Dedifferentiated amniotic fluid mesenchymal stem cell (primary cell): Measurements from ENCODE around the gene TTC28.

Experiments
- DNase-seq: peaks from one replicate; pipeline ENCODE4 v3.0.0-alpha.2; 2016; ENCODE audit errors: extremely low spot score

Gene TTC28

DNA sequence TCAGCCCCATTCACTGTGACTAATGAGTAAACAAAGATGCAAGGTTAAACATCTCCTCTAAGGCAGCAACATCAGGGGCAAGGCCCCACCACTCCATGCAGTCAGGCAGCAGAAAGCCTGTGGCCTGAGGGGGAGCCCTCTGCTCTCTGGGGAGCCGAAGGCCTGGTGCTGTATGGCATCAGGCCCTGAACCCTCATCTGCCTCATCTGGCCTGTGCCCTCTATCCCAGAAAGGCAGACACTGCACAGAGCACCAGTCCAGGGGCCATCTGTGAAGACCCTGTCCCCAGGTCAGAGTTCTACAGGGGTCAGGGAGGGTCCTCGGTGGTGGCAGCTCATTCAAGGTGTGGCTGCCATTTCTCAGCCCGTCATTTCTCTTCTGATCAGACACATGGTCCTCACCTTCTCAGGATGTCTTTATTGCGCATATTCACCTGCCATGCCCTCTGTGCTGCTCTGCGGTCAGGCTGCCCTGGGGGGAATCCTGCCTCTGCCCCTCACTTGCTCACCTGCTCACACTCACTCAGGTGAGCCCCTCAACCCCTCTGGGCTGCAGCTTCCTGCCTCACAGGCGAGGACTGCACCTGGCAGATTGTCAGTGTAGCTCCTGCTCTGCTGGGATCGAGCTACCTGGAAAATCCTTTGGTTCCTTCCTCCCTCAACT lies 657.5 kb downstream of the TTC28 start:
- no peak for DNase-seq

DNA sequence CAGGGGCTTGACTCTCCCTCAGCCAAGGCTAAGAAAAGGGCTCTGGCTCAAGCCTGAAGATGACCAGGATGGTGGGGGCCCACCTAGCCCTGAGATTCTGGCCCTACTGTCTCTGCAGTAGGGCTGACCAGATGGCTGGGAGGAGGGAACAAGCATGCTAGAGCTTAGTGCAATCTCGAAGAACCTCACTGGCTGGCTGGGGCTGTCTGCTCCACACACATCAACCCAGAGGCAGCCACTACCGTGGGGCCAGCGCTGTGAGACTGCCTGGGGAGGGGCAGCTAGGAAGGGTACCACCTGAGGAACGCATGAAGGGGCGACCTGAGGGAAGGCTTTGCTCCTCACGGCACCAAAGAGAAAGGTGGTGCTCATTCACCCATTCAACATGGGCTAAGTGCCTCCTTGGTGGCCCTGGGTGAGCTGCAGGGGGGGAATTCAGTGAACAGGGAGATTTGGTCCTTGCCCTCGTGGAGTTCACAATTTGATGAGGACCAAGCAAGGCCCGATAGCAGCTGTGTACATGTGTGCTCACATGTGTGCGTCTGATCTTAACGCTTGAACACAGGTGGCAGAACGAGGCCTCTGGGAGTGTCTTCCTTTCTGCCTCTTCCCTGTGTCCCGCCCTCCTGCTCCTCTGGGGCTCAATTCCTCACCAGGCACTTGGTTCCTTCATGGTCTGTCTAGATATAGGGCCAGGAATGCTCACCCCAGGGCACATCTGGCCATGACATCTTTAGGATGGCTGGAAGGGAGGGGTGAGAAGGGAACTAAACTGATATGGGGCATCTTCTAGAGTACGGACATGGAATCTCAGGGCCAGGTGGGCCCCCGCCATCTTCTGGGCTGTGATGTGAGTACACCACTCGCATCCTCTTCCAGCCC lies 658.3 kb downstream of the TTC28 start:
- DNase-seq = no peak

DNA sequence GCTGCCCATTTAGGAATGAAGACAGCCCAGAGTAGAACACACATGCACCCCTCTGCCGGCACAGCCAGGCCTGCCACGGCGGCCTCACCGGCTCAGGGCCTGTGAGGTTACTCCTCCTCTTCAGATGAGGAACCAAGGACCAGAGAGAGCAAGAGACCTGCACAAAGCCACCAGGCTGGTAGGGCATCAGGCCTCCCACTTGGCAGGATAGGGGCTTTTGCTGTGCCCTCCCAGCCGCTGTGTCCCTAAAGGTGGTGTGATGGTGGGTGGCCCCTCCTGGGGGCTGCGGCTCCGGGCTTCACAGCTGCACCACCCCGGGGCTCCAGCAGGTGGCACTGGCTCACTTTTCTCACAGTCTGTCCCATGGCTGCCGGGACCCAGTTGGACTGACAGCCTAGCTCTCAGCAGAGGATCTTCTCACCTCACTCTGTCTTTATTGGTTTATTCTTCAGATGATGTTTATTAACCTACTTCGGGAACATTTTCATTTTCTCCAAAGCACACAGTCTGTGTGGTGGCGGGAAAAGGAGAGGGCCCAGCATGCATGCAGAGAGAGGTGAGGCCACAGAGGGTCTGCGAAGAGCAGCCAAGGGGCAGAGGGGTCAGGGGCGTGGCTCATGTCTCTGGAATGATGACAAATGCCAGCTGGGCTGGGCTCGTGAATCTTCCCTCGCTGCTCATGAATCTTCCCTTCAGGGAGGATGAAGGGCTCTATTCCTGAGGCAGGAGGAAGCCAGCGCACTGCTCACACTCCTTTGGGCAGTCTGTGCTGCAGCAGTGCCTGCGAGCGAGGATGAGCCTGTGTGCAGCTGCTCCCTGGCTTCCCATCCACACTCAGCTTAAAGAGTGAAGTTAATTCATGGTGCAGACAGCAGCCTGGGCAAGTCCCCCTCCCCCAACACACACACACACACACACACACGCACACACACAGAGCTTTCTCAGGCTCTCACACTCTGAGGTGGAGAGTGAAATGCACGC lies 659.5 kb downstream of the TTC28 start:
- DNase-seq = peak; percentile 52

DNA sequence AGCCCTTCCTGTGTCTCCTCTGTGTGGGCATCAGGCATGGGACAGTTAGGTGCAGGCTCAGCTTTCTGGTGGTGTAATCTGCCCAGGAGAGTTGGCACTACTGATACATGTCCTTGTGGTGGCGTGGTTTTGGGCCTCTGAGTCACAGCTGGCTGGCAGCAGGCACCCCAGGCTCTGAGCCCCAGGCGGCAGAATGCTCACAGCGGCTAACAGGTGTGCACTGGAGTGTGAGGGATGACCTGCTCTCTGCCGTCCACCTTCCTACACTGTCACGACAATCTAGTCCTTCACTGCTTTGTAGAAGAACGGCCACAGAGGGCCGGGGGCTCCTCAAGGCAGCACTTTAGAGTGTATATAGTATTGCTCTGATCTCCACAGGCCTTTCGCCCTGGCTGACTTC lies 660.3 kb downstream of the TTC28 start:
- no peak for DNase-seq

DNA sequence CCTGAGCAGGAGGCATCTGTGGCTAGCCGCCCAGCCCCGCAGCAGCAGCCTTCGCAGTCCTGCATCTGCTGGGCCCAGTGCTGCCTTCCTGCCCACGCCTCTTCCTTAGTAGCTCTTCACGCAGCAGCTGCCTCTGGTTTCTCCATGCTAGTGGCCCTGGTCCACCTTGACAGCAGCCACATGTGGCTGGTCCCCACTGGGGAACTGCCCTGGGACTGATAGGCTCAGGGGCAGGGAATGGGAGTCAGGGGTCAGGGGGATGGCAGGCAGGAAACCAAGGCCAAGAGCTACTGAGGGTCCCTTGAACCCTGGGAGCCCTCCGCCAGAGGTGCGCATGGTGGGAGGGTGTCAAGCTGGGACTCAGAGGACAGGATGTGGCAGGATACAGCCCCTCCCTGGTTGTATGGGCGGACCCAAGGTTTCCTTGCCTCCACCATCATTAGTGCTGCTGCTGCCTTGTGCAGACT lies 661.1 kb downstream of the TTC28 start:
- no peak for DNase-seq

DNA sequence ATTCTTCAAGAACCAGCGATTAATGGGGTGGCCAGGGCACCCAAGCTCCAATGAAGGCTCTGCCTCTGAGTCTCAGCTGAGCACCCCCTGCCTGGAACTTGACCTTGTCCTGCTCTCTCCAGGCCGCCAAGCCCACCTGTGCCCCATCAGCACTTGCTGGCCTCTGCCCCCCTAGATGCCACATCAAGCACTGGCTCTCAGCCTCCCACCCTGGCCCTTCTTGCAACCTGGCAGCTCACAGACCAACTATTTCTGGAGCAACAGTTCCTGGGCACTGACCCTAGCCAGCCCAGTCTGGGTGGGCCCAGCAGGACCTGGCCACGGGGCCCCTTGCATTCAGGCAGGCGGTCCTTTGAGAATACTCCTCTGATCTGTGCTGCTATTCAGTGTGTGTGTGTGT lies 661.8 kb downstream of the TTC28 start:
- no peak for DNase-seq

DNA sequence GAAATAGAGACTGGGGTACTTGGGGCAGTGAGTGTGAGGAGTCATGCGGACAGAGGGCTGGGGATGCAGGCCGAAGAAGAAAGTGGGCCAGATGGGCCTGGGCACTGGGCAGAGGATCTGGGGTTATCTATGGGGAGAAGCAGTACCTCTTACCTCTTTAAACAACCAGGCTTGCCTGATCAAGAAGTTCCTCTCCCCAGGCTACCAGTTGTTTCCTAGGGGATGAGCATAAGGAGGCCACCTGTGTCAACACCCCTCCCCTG lies 662.2 kb downstream of the TTC28 start:
- no peak for DNase-seq

DNA sequence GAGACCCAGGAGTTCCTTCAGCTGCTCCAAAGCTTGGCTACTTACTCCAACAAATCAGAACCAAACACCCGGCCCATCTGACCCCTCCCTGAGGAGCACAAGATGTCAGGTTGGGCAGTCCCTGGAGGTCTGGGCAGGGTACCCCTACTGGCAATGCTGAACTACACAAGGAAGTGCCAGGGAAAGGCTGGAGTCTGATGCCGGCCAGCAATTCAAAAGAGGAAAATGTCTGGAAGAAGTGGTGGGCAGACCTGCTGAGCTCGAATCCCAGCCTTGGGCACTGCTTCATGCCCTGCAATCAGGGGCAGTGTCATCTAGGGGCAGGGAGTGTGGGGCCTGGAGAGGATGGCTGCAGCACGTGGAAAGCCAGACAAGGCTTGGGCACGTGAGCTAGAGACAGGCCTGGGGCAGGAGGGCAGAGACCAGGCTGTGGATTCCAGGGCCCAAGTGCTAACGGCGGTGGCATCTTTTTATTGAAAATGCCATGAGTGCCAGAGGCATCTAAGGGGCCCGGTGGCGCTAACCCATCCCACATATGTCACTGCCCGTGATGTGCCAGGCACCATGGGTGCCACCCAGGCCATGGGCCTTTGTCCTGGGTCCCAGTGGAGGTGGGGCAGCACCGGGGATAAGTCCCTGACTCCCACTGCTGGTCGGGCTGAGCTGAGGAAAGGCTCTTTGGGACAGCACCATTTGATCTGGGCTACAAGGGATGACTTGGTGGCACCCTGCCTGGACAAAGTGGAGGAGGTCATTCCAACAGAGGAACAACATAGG lies 662.7 kb downstream of the TTC28 start:
- no peak for DNase-seq

DNA sequence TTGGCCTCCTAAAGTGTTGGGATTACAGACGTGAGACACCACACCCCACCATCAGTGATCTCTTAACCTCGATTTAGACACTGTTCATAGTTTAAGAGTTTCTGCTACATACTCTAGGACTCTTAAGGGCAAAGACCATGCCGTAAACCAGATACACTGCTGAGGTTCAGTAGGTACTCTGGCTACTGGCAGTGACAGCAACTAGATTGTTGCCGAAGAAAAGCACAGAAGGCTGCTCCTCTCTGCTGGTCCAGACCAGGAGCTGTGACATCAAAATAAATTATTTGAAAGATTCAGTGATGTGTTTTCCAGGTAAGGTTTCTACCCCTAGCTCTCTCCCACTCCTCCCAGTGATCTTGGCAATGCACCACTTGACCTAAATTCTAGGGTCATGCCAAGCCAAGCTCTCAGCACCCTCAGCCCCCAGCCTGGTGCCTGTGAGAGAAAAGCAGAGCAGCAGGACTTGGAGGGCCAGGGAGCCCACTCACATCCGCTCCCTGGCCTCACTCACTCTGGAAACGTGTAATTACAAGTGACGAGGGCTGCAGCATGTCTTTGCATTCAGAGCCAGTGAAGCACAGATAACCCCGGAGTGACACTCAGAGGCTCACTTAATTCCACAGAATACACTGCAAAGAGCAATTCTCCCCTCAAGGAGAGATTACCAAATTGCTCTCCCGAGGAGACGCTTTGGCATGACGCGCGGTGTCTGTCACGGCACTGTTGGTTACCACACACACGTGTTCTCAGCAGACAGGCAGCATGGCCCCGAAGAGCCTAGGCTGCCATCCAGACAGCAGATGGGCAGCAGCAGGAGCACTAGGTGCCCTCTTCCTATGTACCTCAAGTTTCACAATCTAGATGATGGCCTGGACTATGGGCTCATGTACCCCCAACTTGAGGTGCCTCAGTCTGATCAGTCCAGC lies 663.7 kb downstream of the TTC28 start:
- DNase-seq = no peak

DNA sequence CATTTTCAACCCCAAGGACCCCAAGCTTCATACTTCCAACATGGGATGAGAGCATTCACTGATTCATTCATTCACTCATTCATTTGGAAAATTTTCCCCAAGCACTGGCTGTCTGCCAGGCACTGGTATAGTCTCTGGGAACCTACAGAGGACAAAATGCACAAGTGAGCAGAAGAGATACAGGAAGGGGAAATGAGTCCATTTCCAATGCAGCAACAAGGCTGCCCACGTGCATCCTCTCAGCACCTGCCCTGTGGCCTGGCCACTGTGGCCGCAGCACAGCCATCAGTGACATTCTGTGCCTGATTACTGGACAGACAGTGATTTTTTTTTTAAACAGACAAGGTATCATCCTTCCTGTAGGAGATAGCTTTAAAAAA lies 664.6 kb downstream of the TTC28 start:
- DNase-seq = no peak

DNA sequence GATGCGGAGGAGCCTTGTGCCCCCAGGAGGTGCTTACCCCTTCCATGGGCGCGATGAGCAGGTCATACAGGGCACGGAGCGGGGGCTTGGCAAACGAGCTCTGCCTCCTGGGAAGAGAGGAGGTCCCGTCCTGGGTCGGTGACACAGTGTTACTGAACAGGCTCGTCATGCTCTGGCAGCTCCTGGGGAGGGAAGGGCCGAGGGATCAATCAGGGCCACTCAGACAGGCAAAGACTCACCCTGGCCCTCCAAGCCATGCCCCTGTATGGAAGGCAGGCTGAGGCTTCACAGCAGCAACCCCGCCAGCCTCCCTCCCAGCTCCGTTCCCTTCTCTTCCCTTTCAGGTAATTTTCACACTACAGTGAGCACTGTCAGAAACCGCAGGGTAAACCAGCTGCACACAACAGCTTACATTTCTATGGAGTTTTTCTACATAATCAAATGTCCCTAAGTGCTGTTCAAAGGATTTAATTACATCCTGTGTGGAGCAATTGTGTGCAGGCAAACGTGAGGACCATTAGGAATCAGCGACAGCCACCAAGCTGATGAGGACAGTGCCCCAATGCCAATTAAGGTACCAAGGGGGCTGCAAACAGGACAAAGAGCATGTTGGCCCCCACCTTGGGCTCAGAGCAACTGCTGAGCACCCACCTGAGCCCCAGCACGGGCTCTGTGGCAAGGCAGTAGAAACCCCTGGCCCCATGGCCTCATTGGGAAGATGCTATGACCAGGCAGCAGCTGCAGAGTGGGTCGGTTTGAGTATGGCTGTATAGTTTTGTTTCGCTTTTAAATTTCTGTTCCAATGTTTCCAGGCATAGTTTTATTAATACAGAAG lies 665.2 kb downstream of the TTC28 start:
- DNase-seq = no peak

DNA sequence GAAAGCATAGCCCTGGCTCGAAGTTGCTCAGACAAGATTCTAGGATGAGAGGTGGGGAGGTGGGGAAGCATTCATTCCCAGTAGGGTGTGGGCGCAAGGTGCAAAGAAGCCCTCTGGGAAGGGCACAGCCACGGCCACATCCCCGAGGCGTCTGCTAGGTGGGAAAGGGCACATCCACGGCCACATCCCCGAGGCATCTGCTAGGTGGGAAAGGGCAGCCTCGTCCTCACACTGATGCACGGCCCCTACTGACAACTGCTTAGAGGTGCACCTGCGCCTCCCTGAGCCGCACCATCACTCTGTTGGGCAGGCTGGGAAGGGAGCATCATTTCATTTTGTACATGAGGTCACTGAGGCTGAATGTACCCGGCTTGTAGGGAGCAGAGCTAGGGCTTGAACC lies 666.0 kb downstream of the TTC28 start:
- no peak for DNase-seq

DNA sequence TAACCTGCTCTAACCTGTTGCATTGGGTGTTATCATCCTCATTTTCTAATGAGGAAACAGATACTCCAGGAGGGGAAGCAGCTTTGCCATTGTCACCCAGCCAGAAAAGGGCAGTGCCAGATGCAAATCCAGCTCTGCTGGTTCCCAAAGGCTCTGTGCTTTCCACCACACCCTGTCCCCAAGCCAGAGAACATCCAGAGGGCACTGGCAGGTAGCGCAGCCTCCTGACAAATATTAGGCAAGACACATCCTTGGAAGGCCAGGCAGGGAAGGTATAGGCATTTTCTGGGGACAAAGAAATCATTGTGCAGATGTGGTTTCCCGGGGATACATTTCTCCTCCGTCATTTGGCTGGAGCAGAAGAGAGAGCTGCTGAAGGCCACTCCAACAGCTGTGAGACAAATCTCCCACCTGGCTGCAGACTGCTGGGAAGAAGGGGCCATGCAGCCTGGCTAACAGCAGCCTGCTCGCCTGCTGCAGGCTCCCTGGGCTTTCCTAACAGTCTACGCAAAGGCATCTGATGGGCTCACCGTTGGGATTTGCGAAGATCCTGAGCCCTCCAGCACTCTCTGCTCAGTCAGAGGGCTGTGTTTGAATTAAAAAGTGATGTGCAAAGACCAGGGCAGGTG lies 666.7 kb downstream of the TTC28 start:
- DNase-seq = no peak

DNA sequence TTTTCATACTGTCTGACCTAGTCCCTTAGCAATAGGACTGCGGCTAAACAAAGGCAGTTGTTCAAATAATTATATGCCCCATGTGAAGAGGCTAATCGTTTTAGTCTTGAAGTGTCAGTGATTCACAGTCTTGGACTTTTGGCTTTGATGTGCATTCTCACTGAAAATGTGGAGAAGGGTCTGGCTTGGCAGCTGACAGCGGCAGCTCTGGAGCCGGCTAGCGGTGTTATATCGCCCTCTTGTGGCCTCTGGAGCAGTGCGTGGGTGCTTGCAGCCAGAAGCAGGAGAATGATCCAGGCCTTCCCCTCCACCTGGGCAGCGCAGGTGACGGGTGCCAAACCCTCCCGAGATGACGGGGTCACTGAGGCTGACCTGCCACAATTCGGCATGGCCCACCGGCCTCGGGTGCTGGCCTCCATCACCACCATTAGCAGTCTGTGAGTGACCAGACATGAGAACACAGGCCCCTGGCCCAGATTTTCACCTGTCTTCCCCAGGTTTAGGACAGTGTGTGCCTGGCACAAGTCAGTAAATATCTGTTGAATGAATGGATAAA lies 670.3 kb downstream of the TTC28 start:
- DNase-seq = peak; percentile 71

DNA sequence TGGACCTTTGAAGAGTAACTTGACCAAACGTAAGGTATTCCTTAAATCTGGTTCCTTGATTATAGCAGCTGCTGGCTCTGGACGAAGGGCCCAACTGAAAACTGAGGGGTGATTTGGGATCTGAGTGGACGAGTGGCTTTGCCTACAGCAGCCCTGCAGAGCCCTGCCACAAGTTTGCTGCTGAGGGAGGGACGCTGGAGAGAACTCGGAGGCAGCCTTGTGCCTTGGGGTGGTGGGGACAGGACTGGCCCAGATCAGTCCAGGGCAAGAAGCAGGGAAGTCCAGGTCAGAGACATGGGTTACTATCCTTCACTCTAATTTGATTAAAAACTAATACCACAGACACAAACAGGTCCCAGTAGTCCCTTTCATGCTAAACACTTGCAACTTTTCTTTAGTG lies 671.0 kb downstream of the TTC28 start:
- no peak for DNase-seq

DNA sequence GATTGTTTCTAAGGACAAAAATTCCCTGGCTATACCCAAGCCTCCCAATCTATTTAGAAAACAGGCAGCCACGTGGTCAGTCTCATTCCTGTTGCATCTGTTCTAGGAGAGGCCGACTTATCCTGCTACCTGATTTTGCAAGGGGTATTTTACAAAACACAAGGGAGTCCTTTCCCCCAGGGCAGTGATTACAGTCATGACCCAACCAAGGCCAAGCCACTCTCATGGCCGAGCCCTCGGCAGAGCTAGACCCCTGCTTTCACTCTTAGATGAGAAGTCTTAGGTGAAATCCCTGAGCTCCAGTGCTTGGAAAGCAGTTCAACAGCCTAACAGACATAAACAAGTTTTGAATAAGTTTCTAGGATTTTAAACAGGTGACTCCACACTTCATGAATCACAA lies 671.6 kb downstream of the TTC28 start:
- DNase-seq = no peak

DNA sequence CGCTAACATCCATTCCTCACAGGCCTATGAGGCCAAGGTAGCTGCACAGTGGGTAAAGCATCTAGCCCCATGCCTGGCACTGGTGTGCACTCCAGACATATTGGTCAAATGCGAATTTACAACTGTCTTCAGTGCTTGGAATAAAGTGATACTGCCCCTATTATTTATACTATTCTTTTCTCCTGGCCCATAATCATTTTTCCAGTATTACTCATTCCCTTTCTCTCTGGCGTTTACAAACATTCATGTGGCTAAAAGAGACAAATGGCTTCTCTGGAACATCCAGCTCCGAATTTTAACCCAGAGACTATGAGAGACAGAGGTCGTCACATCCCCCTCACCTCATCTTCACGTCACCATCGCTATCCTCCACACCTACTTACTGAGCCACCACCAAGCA lies 673.4 kb downstream of the TTC28 start:
- no peak for DNase-seq

DNA sequence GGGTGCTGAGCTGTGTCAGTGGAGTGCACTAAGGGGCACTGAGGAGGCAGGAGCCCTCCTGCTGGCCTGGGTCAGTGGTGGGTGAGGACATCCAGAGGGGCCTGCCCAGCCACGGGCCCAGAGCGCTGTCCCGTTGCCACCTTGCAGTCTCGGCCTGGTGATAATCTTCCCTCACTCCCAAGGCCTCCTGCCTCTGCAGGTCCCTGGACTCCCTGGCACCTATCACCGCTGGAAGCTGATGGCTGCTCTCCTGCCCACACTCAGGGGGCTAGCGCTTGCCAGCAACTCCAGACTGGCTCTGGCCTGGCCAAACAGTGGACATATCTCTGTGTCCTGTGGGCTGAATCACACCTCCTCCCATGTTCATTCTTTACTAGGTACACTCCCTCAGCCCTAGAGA lies 674.1 kb downstream of the TTC28 start:
- no peak for DNase-seq

DNA sequence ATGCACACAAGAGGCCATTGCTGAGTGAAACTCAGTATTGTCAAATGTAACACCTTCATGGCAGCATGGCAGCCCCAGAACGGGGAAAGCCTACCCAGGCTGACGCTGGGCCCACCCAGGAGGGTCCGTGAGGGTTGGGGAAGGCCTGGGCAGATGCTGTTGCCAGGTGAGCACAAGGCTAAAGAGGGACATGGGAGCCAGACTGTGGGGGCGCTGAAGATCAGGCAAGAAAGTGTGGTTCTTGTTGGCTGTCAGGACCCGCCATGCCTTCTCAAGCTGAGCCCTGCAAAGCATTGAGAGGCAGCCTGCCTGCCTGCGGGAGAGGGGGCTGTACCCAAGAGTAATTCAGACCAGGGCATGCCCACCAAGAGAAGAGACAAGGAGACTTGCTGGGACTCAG lies 675.6 kb downstream of the TTC28 start:
- DNase-seq = no peak
